Measurements from ENCODE around the gene ZNF391.
"Not testable (repeated sequence)": the region's sequence is repeated elsewhere in the genome, so short reads cannot be mapped to it uniquely, and the experiment has no call there.

Gene ZNF391

DNA sequence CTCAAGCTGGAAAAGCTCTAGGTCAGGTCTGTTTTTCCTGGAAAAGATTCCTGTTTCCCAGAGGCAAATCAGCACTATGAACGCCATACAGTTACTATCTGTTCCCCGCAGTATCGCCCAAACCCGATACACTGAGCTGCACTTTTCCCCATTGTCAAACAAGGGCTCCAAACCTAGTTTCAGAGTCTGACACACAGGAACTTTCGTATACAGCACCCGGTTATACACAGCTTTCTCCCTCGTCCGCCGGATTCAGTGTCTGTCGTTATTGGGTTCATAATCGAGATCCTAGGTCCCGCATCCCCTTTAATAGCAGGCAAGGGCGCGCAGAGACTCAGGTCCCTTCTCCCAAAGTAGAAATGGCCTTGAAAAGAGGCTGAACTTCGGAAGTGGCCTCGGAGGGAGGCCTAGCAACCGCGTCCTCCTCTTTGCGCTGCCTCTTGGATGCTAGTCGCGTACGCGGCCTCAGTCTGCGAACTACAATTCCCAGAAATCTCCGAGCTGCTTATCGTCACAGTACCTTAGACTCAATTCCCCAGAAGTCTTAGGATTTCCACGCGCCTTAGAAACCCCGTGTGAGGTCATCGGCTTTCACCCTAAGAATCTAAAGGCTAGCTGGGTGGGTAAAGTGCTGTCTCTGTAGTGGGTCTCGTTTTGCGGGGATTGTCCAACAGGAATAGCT, 34.2 kb downstream of the ZNF391 start:
- no peak for DNase-seq (ENCODE audit: low spot score)
- FAIRE-seq: no peak

DNA sequence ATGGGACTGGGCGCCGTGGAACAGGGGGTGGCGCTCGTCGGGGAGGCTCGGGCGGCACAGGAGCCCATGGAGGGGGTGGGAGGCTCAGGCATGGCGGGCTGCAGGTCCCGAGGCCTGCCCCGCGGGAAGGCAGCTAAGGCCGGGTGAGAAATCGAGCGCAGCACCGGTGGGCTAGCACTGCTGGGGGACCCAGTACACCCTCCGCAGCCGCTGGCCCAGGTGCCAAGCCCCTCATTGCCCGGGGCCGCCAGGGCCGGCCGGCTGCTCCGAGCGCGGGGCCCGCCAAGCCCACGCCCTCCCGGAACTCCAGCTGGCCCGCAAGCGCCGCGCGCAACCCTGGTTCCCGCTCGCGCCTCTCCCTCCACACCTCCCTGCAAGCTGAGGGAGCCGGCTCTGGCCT, 36.3 kb downstream of the ZNF391 start:
- FAIRE-seq; DNase-seq (ENCODE audit: low spot score): not testable (repeated sequence)

- DNase-seq (ENCODE audit: low spot score): no peak
- FAIRE-seq: no peak
Measured at GRCh38 chr6:27426045-27426620, 37.6 kb downstream of the ZNF391 start.

- DNase-seq (ENCODE audit: low spot score) (no peak), FAIRE-seq (no peak)
Measured at GRCh38 chr6:27428502-27428901, 39.9 kb downstream of the ZNF391 start.

DNA sequence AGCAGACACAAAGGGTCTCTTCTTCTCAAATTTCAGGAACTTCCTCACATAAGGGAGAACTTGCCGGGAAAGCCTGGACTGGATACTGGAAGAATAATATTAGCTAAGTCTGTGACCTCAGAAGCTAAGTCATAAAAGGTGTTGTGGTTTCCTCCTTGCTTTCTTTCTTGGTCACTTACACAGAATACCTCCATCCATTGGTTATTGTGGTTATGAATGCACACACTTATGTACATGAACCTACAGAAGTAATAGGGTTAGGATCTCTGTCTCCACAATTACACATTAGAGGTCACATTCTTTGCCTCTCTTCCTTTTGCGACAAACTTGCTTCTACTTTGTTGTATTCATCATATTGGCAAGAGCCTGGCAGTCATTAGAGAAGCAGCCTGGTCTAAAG, 40.4 kb downstream of the ZNF391 start:
- no peak for FAIRE-seq
- no peak for DNase-seq (ENCODE audit: low spot score)

GRCh38 chr6:27433714-27434113, 45.2 kb downstream of the ZNF391 start:
- no peak for FAIRE-seq
- no peak for DNase-seq (ENCODE audit: low spot score)

DNA sequence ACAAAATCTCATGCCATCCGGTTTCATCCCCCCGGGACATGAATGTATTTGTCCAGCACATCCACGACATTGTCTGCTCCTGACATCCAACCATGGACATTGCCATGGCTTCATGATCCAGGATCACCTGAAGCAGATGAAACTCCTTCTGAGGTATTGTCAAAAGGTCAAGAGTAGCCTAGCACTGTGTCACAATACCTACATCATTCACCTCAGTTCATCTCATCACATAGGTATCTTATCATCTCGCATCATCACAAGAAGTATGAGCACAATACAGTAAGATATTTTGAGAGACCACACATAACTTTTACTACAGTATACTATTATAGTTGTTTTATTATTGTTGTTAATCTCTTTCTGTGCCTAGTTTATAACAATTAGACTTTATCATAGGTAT, 50.8 kb downstream of the ZNF391 start:
- no peak for DNase-seq (ENCODE audit: low spot score)
- FAIRE-seq: no peak

DNA sequence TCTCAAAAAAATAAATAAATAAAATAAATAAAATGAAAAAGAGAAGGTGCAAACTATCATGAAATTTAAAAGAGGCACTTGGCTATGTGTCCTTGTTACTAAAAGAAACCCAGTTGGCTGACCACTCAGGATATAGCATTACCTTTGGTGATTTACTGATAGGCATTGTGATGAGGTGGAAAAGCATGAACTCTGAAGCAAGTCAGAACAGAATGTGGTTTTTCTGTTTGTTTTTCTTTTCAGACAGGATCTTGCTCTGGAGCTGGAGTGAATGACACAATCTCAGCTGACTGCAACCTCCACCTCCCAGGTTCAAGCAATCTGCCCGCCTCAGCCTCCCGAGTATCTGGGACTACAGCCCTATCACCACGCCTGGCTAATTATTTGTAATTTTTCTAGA, 52.4 kb downstream of the ZNF391 start:
- DNase-seq (ENCODE audit: low spot score): no peak
- no peak for FAIRE-seq

DNA sequence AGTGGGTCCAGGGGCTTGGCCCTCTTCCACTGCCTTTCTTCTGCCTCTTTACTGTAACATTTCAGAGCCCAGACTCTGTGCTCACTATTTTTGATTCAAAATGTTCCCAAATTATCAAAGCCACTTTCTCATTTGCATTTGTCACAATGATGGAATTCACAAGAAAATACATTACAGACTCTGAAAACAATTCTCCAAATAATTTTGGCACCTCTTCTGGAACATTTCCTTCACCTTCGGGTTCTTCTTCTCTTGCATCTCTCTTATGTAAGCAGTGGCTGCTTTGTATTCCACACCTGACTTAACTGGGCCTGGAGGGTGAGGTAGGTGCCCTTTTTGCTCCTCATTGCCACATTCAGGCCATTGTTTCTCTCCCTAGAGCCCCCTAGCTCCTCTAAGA, 54.4 kb downstream of the ZNF391 start:
- FAIRE-seq (no peak), DNase-seq (ENCODE audit: low spot score) (no peak)

GRCh38 chr6:27448456-27448855, 59.9 kb downstream of the ZNF391 start:
- FAIRE-seq: no peak

GRCh38 chr6:27451660-27452390, 63.3 kb downstream of the ZNF391 start:
- FAIRE-seq: no peak
- no peak for DNase-seq (ENCODE audit: low spot score)

More at GRCh38 chr6:27448456-27448855, 59.9 kb downstream of the ZNF391 start:
- no peak for DNase-seq (ENCODE audit: low spot score)

- FAIRE-seq (no peak), DNase-seq (ENCODE audit: low spot score) (no peak)
Measured at GRCh38 chr6:27452496-27452897, 63.9 kb downstream of the ZNF391 start.

Data from urothelium cell line (cell line).